H1 (cell line): ENCODE data around the gene ADAMTS16. TPM values are rescaled to one million over a fixed set of nuclear protein-coding genes. Genes with fewer than 3 reads are reported as not detected.

ENCODE experiments used
- CTCF ChIA-PET: fragments of 300-600 bp; sonication (Branson Sonifier 250); formaldehyde crosslinking; loops from one replicate; lab custom pipeline; 2021; ENCODE audit not compliant: partially characterized antibody; lab: Charles Lee
- POLR2A ChIA-PET: fragments of 300-600 bp; sonication (Branson Sonifier 250); formaldehyde crosslinking; loops from one replicate; lab custom pipeline; 2021; ENCODE audit warnings: inconsistent platforms; ENCODE audit not compliant: partially characterized antibody; lab: Charles Lee
- DNase-seq, 2 experiments: peaks; one replicate each; pipeline versions ENCODE4 v3.0.0 to v3.0.0-alpha.2; 2010 to 2022; ENCODE audit warnings: low spot score in 2 of 2, low read depth in 1 of 2, mixed read lengths in 1 of 2
- FAIRE-seq: peaks from 2 replicates; lab custom pipeline; 2011; peaks lifted over from hg19 to GRCh38; lab: Jason Lieb, UNC
- H2AFZ ChIP-seq: 2 replicates; pipeline ENCODE4 v1.8.1; 2012; ENCODE audit warnings: low read length, inconsistent platforms
- H2AK5ac ChIP-seq: 2 replicates; pipeline ENCODE4 v1.6.1; 2013; ENCODE audit warnings: low read depth, low read length
- H2BK120ac ChIP-seq: replicated peaks from 2 replicates; pipeline ENCODE3; 2013; ENCODE audit warnings: low read depth, low read length, inconsistent platforms
- H2BK12ac ChIP-seq: 2 replicates; pipeline ENCODE4 v1.6.1; 2013; ENCODE audit warnings: low read depth, low read length
- H2BK15ac ChIP-seq: 2 replicates; pipeline ENCODE4 v1.6.1; 2013; ENCODE audit warnings: low read length
- H2BK20ac ChIP-seq: 2 replicates; pipeline ENCODE4 v1.6.1; 2013; ENCODE audit warnings: low read length
- H2BK5ac ChIP-seq: 2 replicates; pipeline ENCODE4 v1.6.1; 2013; ENCODE audit warnings: low read depth, low read length
- H3K14ac ChIP-seq: 2 replicates; pipeline ENCODE4 v1.6.1; 2013; ENCODE audit warnings: inconsistent platforms; ENCODE audit not compliant: insufficient read length
- H3K18ac ChIP-seq: 2 replicates; pipeline ENCODE4 v1.6.1; 2013; ENCODE audit warnings: low read length; ENCODE audit errors: extremely low read depth
- H3K23ac ChIP-seq: 2 replicates; pipeline ENCODE4 v1.6.1; 2013; ENCODE audit warnings: inconsistent platforms; ENCODE audit not compliant: insufficient read length
- H3K23me2 ChIP-seq: 2 replicates; pipeline ENCODE4 v1.6.1; 2013; ENCODE audit warnings: low read depth, low read length
- H3K27ac ChIP-seq: 2 replicates; pipeline ENCODE4 v1.6.1; 2011; ENCODE audit warnings: low read depth, low read length, inconsistent platforms
- H3K27me3 ChIP-seq, 4 experiments: replicated peaks in 1 of 4; 1 replicate in 1 of 4; 2 replicates in 3 of 4; pipeline versions ENCODE4 v1.6.1 to v1.8.1; 2011 to 2013; ENCODE audit warnings: low read length in 3 of 4, mild to moderate bottlenecking in 3 of 4, inconsistent platforms in 2 of 4, mixed read lengths in 2 of 4, moderate library complexity in 1 of 4; ENCODE audit not compliant: control insufficient read depth in 3 of 4, insufficient read depth in 3 of 4; ENCODE audit errors: extremely low read depth in 1 of 4
- H3K36me3 ChIP-seq, 4 experiments: 2 replicates each; pipeline versions ENCODE4 v1.6.1 to v1.8.1; 2011 to 2013; ENCODE audit warnings: mild to moderate bottlenecking in 4 of 4, low read length in 3 of 4, moderate library complexity in 2 of 4, control low read depth in 1 of 4, inconsistent platforms in 1 of 4; ENCODE audit not compliant: insufficient read depth in 4 of 4, control insufficient read depth in 2 of 4
- H3K4ac ChIP-seq: replicated peaks from 2 replicates; pipeline ENCODE3; 2013; ENCODE audit warnings: low read length, low read depth, mixed read lengths, inconsistent platforms; ENCODE audit not compliant: insufficient read length
- H3K4me1 ChIP-seq, 4 experiments: replicated peaks in 1 of 4; 1 replicate in 1 of 4; 2 replicates in 3 of 4; pipeline versions ENCODE4 v1.6.1 to v1.8.1; 2011 to 2013; ENCODE audit warnings: low read length in 3 of 4, inconsistent platforms in 2 of 4, mixed read lengths in 1 of 4; ENCODE audit not compliant: insufficient read depth in 4 of 4, control insufficient read depth in 3 of 4
- H3K4me2 ChIP-seq, 2 experiments: 2 replicates each; pipeline versions ENCODE4 v1.6.1 to v1.8.1; 2011 to 2013; ENCODE audit warnings: low read depth in 2 of 2, low read length in 2 of 2, control low read depth in 1 of 2, inconsistent platforms in 1 of 2, mild to moderate bottlenecking in 1 of 2; ENCODE audit not compliant: insufficient read depth in 1 of 2
- H3K4me3 ChIP-seq, 4 experiments: fragments of 200-600, 300-600 bp in 1 of 4; sonication (generic), shearing (Covaris generic), sonication (Bioruptor Twin) in 1 of 4; 2 replicates each; pipeline versions ENCODE4 v1.5.1 to v1.8.1; 2011 to 2016; ENCODE audit warnings: low read length in 4 of 4, low read depth in 3 of 4, control low read depth in 2 of 4, inconsistent platforms in 2 of 4, mild to moderate bottlenecking in 2 of 4, mixed read lengths in 1 of 4, moderate library complexity in 1 of 4; ENCODE audit not compliant: insufficient read depth in 2 of 4; ENCODE audit errors: extremely low read depth in 1 of 4
- H3K56ac ChIP-seq: replicated peaks from 2 replicates; pipeline ENCODE3; 2013; ENCODE audit warnings: low read depth, mild to moderate bottlenecking, mixed read lengths, low read length, inconsistent platforms; ENCODE audit not compliant: insufficient read length
- H3K79me1 ChIP-seq: 2 replicates; pipeline ENCODE4 v1.6.1; 2013; ENCODE audit warnings: low read depth, low read length, control low read depth
- H3K79me2 ChIP-seq, 2 experiments: 2 replicates each; pipeline versions ENCODE4 v1.6.1 to v1.8.1; 2012 to 2013; ENCODE audit warnings: low read length in 2 of 2, mild to moderate bottlenecking in 2 of 2, inconsistent platforms in 1 of 2; ENCODE audit not compliant: insufficient read depth in 2 of 2, control insufficient read depth in 1 of 2
- H3K9ac ChIP-seq, 4 experiments: replicated peaks in 1 of 4; 1 replicate in 1 of 4; 2 replicates in 3 of 4; pipeline versions ENCODE4 v1.6.1 to v1.8.1; 2011 to 2013; ENCODE audit warnings: low read depth in 3 of 4, low read length in 3 of 4, control low read depth in 2 of 4, mild to moderate bottlenecking in 2 of 4, moderate library complexity in 2 of 4, inconsistent platforms in 1 of 4; ENCODE audit errors: extremely low read depth in 1 of 4
- H3K9me3 ChIP-seq, 2 experiments: 2 replicates each; pipeline versions ENCODE4 v1.6.1 to v1.8.1; 2012 to 2013; ENCODE audit warnings: mild to moderate bottlenecking in 2 of 2, moderate library complexity in 2 of 2, control low read depth in 1 of 2, inconsistent platforms in 1 of 2, low read depth in 1 of 2, low read length in 1 of 2, mixed read lengths in 1 of 2; ENCODE audit not compliant: insufficient read depth in 2 of 2
- H4K20me1 ChIP-seq, 2 experiments: replicated peaks in 1 of 2; 2 replicates each; pipeline versions ENCODE3 to v1.8.1; 2011 to 2013; ENCODE audit warnings: inconsistent platforms in 2 of 2, low read length in 2 of 2, mild to moderate bottlenecking in 1 of 2; ENCODE audit not compliant: insufficient read depth in 2 of 2, control insufficient read depth in 1 of 2
- H4K5ac ChIP-seq: 2 replicates; pipeline ENCODE4 v1.6.1; 2013; ENCODE audit warnings: low read length, low read depth, mixed read lengths, inconsistent platforms; ENCODE audit not compliant: insufficient read length
- H4K8ac ChIP-seq: 2 replicates; pipeline ENCODE4 v1.8.0; 2013; ENCODE audit warnings: mild to moderate bottlenecking, moderate library complexity, low read length, inconsistent platforms; ENCODE audit not compliant: insufficient read depth; ENCODE audit errors: extremely low read depth
- H4K91ac ChIP-seq: replicated peaks from 2 replicates; pipeline ENCODE3; 2013; ENCODE audit warnings: low read length, mixed read lengths, inconsistent platforms; ENCODE audit not compliant: insufficient read length
- BCL11A ChIP-seq, 2 experiments: IDR thresholded peaks; one replicate each; pipeline ENCODE4 v1.6.1; 2011; ENCODE audit warnings: low read depth in 2 of 2, low read length in 2 of 2, mild to moderate bottlenecking in 2 of 2
- GABPA ChIP-seq: IDR thresholded peaks from 2 replicates; pipeline ENCODE4 v1.6.1; 2011; ENCODE audit warnings: mild to moderate bottlenecking, low read length, moderate library complexity, borderline replicate concordance; ENCODE audit not compliant: insufficient read depth
- HDAC6 ChIP-seq: IDR thresholded peaks from one replicate; pipeline ENCODE4 v1.7.1; 2012; ENCODE audit warnings: low read depth, mild to moderate bottlenecking, inconsistent platforms, low read length, moderate library complexity
- JUND ChIP-seq: IDR thresholded peaks from 2 replicates; pipeline ENCODE4 v1.6.1; 2011; ENCODE audit warnings: mild to moderate bottlenecking, improper control_type of control experiment, low read length
- KDM1A ChIP-seq: fragments of 200-600, 300-600 bp; sonication (generic); IDR thresholded peaks from 2 replicates; pipeline ENCODE4 v1.7.1; 2016; ENCODE audit warnings: mild to moderate bottlenecking, low read length, borderline replicate concordance
- RBBP5 ChIP-seq: IDR thresholded peaks from 2 replicates; pipeline ENCODE4 v1.7.1; 2012; ENCODE audit warnings: low read depth, mild to moderate bottlenecking, inconsistent platforms, low read length, moderate library complexity, borderline replicate concordance
- SIX5 ChIP-seq: IDR thresholded peaks from 2 replicates; pipeline ENCODE4 v1.6.1; 2011; ENCODE audit warnings: mild to moderate bottlenecking, low read depth, low read length
- WGBS, 2 experiments: shearing (Covaris generic) in 1 of 2; methylation state at CpG; one replicate each; pipeline versions ENCODE4 v1.1.6 to v1.1.7; 2013 to 2015; ENCODE audit warnings: low lambda C conversion rate in 2 of 2, mixed read lengths in 2 of 2, inconsistent platforms in 1 of 2, low coverage in 1 of 2, missing lambda C conversion rate in 1 of 2; ENCODE audit not compliant: insufficient replicate concordance in 2 of 2, insufficient coverage in 1 of 2, insufficient read length in 1 of 2; ENCODE audit errors: extremely low coverage in 1 of 2, missing lambda C conversion rate in 1 of 2; 5-methylcytosine and 5-hydroxymethylcytosine counted together
- polyA plus RNA-seq, 7 experiments: library from polyadenylated mRNA; depleted of rRNA in 3 of 7; stranded (reverse) in 5 of 7; unstranded in 2 of 7; fragments of >200 nt in 5 of 7; fragments of 200-250 nt in 2 of 7; gene quantifications; 1 replicate in 5 of 7; 2 replicates in 1 of 7; 4 replicates in 1 of 7; pipeline versions ENCODE4 v1.2.1 to v1.2.3, GENCODE V29; 2011 to 2013; ENCODE audit warnings: missing spikeins in 2 of 7, mixed read lengths in 2 of 7
- total RNA-seq: library from RNA; stranded (reverse); fragmentation: NEBNext Ultra II Directional; extraction: Animal tissue kit (Norgen Biotek cat#: 25700); gene quantifications from 2 replicates; pipeline ENCODE4 v1.2.1, GENCODE V29; 2021

The ADAMTS16 gene
- total and polyA plus RNA-seq, 2 of the 8 experiments (the other 6 are each of a cell fraction or from before 2014, with no cell fraction given): 3.7 to 16.0 TPM

DNA sequence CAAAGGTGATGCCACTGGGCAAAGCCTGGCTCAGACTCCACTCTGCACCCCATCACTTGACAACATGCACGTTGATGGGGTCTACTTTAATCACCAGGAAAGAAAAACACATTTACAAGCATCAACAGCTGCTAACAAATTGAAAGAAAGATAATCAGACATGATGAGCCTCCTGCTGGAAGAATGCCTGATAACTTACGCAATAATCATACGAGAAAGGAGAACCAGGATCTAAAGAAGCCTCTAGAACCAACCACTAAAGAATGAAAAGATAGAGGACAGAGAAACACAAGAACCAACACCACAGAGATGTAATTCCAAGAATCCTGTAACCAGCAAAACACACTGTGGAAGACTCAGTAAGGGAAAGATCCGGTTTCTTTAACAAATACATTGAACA is 162.1 kb downstream of the ADAMTS16 start:
- H3K56ac ChIP-seq: no peak overlapping the region
- no peaks in the 10 kb centered on the region for H4K20me1 ChIP-seq
- H3K27me3 ChIP-seq: no peaks in the 10 kb centered on the region
- H3K14ac ChIP-seq: no peak overlapping the region
- H2AK5ac ChIP-seq: no peak overlapping the region
- H3K23me2 ChIP-seq: peaks cover 8% of the 10 kb centered on the region; the same call in 1 of the 2 replicates
- no peak overlapping the region for H2BK20ac ChIP-seq
- no peak for FAIRE-seq
- no peak overlapping the region for H2BK12ac ChIP-seq
- TF ChIP-seq JUND: no peak
- no peak for TF ChIP-seq BCL11A (IDR thresholded peaks at IDR 0.05; ENCODE audit: low read depth in 2 of 2, low read length in 2 of 2)
- TF ChIP-seq KDM1A: no peak
- no peak for TF ChIP-seq SIX5
- no peak for TF ChIP-seq HDAC6
- TF ChIP-seq GABPA: no peak
- no peak for TF ChIP-seq RBBP5
- H2BK5ac ChIP-seq: no peak overlapping the region
- no peak overlapping the region for H4K5ac ChIP-seq
- H3K9ac ChIP-seq: no peak overlapping the region
- no peaks in the 10 kb centered on the region for H3K79me1 ChIP-seq
- no peak overlapping the region for H2AFZ ChIP-seq
- no peak overlapping the region for H2BK15ac ChIP-seq
- ChIA-PET POLR2A (interaction anchor here (1.4 kb wide), 1 partner anchor 9 kb away, joined by 3 read pairs; no protein-coding TSS in a partner anchor), CTCF (interaction anchor here (0.9 to 1.8 kb wide), 2 partner anchors 9 to 122 kb away, joined by 3 to 7 read pairs; no protein-coding TSS in a partner anchor)
- H4K8ac ChIP-seq: no peak overlapping the region
- H3K4me3 ChIP-seq: no peak overlapping the region
- DNase-seq: no peak
- H3K4me2 ChIP-seq: no peak overlapping the region
- peaks cover 3 to 7% of the 10 kb centered on the region in 2 experiments; a peak in 3 of 4 replicates for H3K9me3 ChIP-seq
- H2BK120ac ChIP-seq: no peak overlapping the region
- H3K18ac ChIP-seq: no peak overlapping the region
- no peak overlapping the region for H3K23ac ChIP-seq
- H3K4me1 ChIP-seq: no peaks in the 10 kb centered on the region; a peak in 1 of 7 replicates
- H3K36me3 ChIP-seq: no peaks in the 10 kb centered on the region; a peak in 1 of 8 replicates
- H3K27ac ChIP-seq: no peak overlapping the region
- WGBS, 2 experiments: 85% methylated on average over 4 of the region's 4 CpGs; no CpG with 5 or more reads in 1 of the 2 experiments
- H3K79me2 ChIP-seq: no peaks in the 10 kb centered on the region
- H3K4ac ChIP-seq: no peak overlapping the region
- no peak overlapping the region for H4K91ac ChIP-seq
